K562 (cell line): ENCODE data around the gene CORT. TPM values are rescaled to one million over a fixed set of nuclear protein-coding genes. Genes with fewer than 3 reads are reported as not detected.
A peak's percentile ranks its signal among the peaks of the same experiment; 100 is the strongest.

ENCODE experiments used
- ATAC-seq: fragments of 200-7000 bp; cut with Tn5 transposase; 3 replicates; pipeline ENCODE4 v1.9.1; 2020; ENCODE audit warnings: moderate library complexity
- BruUV-seq: library from RNA; stranded (reverse); fragments of 400-500 nt; replicated peaks from 2 replicates; lab custom pipeline; 2021; lab: Mats Ljungman, UMichigan
- CTCF ChIA-PET: fragments of 300-600 bp; formaldehyde crosslinking; extraction: SDS; loops from one replicate; lab custom pipeline; 2021; ENCODE audit warnings: low intra/inter-chr PET ratio; lab: Yijun Ruan, JAX
- POLR2A ChIA-PET: fragments of 300-600, 350-650 bp; sonication (Branson Sonifier 250); formaldehyde crosslinking; extraction: SDS; loops from one replicate; lab custom pipeline; 2021; ENCODE audit warnings: antibody characterized with exemption, inconsistent platforms; lab: Yijun Ruan, JAX
- DNase-seq, 4 experiments: peaks; one replicate each; pipeline versions ENCODE4 v3.0.0 to v3.0.0-alpha.2; 2011 to 2018; ENCODE audit warnings: low spot score in 3 of 4, mixed read lengths in 3 of 4; ENCODE audit errors: extremely low read depth in 1 of 4
- FAIRE-seq: peaks from 2 replicates; lab custom pipeline; 2011; peaks lifted over from hg19 to GRCh38; lab: Jason Lieb, UNC
- H2AFZ ChIP-seq: 2 replicates; pipeline ENCODE4 v1.6.0; 2011; ENCODE audit warnings: low read depth, low read length, control low read depth, inconsistent platforms
- H3K27ac ChIP-seq: fragments of 200-600 bp; 3 replicates; pipeline ENCODE4 v1.8.0; 2011; ENCODE audit warnings: low read depth, mild to moderate bottlenecking, control low read depth, inconsistent platforms, low read length, moderate library complexity, mixed read lengths; ENCODE audit errors: extremely low read depth
- H3K27me3 ChIP-seq, 2 experiments: fragments of 300-600 bp in 1 of 2; 2 replicates in 1 of 2; 3 replicates in 1 of 2; pipeline versions ENCODE4 v1.6.0 to v1.8.0; 2011; ENCODE audit warnings: inconsistent platforms in 2 of 2, low read length in 2 of 2, mild to moderate bottlenecking in 1 of 2, mixed read lengths in 1 of 2, moderate library complexity in 1 of 2; ENCODE audit not compliant: control insufficient read depth in 2 of 2, insufficient read depth in 2 of 2
- H3K36me3 ChIP-seq: fragments of 300-600 bp; 3 replicates; pipeline ENCODE4 v1.8.0; 2011; ENCODE audit warnings: mild to moderate bottlenecking, low read length, inconsistent platforms; ENCODE audit not compliant: control insufficient read depth, insufficient read depth
- H3K4me1 ChIP-seq, 2 experiments: fragments of 200-600 bp in 1 of 2; replicated peaks in 1 of 2; 2 replicates in 1 of 2; 3 replicates in 1 of 2; pipeline versions ENCODE4 v1.5.1 to v1.8.0; 2011; ENCODE audit warnings: inconsistent platforms in 2 of 2, low read length in 2 of 2, mild to moderate bottlenecking in 1 of 2, mixed read lengths in 1 of 2, moderate library complexity in 1 of 2; ENCODE audit not compliant: control insufficient read depth in 2 of 2, insufficient read depth in 2 of 2
- H3K4me2 ChIP-seq: 2 replicates; pipeline ENCODE4 v1.6.1; 2011; ENCODE audit warnings: low read length, control low read depth, inconsistent platforms, mixed read lengths; ENCODE audit not compliant: insufficient read depth
- H3K4me3 ChIP-seq: fragments of 200-600 bp; sonication (generic), shearing (Covaris generic); 2 replicates; pipeline ENCODE4 v1.5.1; 2016; ENCODE audit warnings: control low read depth, inconsistent platforms
- H3K79me2 ChIP-seq: fragments of 200-600 bp; 3 replicates; pipeline ENCODE4 v1.8.0; 2011; ENCODE audit warnings: low read length, inconsistent platforms; ENCODE audit not compliant: control insufficient read depth, insufficient read depth
- H3K9ac ChIP-seq, 2 experiments: 2 replicates each; pipeline versions ENCODE4 v1.6.0 to v1.6.1; 2011; ENCODE audit warnings: low read depth in 2 of 2, low read length in 2 of 2, control low read depth in 1 of 2, inconsistent platforms in 1 of 2, mild to moderate bottlenecking in 1 of 2, mixed read lengths in 1 of 2; ENCODE audit not compliant: insufficient read depth in 1 of 2
- H3K9me1 ChIP-seq: one replicate; pipeline ENCODE4 v1.6.0; 2011; ENCODE audit warnings: inconsistent platforms, mild to moderate bottlenecking, low read length, moderate library complexity; ENCODE audit not compliant: control insufficient read depth, insufficient read depth
- H3K9me3 ChIP-seq: replicated peaks from 2 replicates; pipeline ENCODE4 v1.5.1; 2011; ENCODE audit warnings: low read depth, low read length, inconsistent platforms; ENCODE audit not compliant: control insufficient read depth, insufficient read depth
- H4K20me1 ChIP-seq: replicated peaks from 2 replicates; pipeline ENCODE4 v1.6.1; 2011; ENCODE audit warnings: low read length, inconsistent platforms, mixed read lengths; ENCODE audit not compliant: control insufficient read depth, insufficient read depth
- AFF4 ChIP-seq: sonication (generic); formaldehyde crosslinking; IDR thresholded peaks from 2 replicates; pipeline ENCODE4 v1.8.0; 2023; ENCODE audit warnings: mild to moderate bottlenecking, missing genetic modification reagents
- CCAR2 ChIP-seq: fragments of 200-400 bp; formaldehyde crosslinking; IDR thresholded peaks from 2 replicates; pipeline ENCODE4 v1.6.1; 2017; ENCODE audit warnings: mild to moderate bottlenecking, low read depth, low read length
- CREB3 ChIP-seq: fragments of 450-650 bp; conservative IDR thresholded peaks from 2 replicates; pipeline ENCODE4 v1.6.1; 2016; ENCODE audit warnings: missing genetic modification characterization, low read depth, mild to moderate bottlenecking, missing compliant biosample characterization, moderate library complexity
- DACH1 ChIP-seq: fragments of 450-650 bp; IDR thresholded peaks from 2 replicates; pipeline ENCODE4 v1.6.1; 2018; ENCODE audit not compliant: partially characterized antibody
- MAZ ChIP-seq, 2 experiments: fragments of 450-650 bp in 1 of 2; sonication (generic) in 1 of 2; formaldehyde crosslinking; IDR thresholded peaks in 1 of 2; conservative IDR thresholded peaks in 1 of 2; 2 replicates each; pipeline versions ENCODE4 v1.4.0 to v1.5.0; 2020; ENCODE audit warnings: mild to moderate bottlenecking in 1 of 2, missing genetic modification reagents in 1 of 2
- MEF2D ChIP-seq: conservative IDR thresholded peaks from 2 replicates; pipeline ENCODE4 v1.6.1; 2016; ENCODE audit warnings: low read depth, missing genetic modification characterization, missing compliant biosample characterization
- NR3C1 ChIP-seq: sonication (generic); formaldehyde crosslinking; IDR thresholded peaks from 2 replicates; pipeline ENCODE4 v1.8.1; 2022; ENCODE audit warnings: missing genetic modification reagents
- SMARCC2 ChIP-seq: fragments of 450-650 bp; IDR thresholded peaks from 2 replicates; pipeline ENCODE4 v1.6.1; 2017; ENCODE audit warnings: antibody characterized with exemption, moderate library complexity, mild to moderate bottlenecking, low read depth
- TAL1 ChIP-seq: fragments of 450-650 bp; IDR thresholded peaks from 2 replicates; pipeline ENCODE4 v1.6.1; 2016; ENCODE audit warnings: mild to moderate bottlenecking
- TRIM28 ChIP-seq: fragments of 450-650 bp; IDR thresholded peaks from 2 replicates; pipeline ENCODE4 v1.6.1; 2017
- WHSC1 ChIP-seq: IDR thresholded peaks from one replicate; pipeline ENCODE4 v1.6.1; 2012; ENCODE audit warnings: low read length, control low read depth, inconsistent platforms
- ZNF134 ChIP-seq: fragments of 250-450 bp; sonication (Bioruptor Pico); conservative IDR thresholded peaks from 2 replicates; pipeline ENCODE4 v1.4.0; 2020
- ZNF316 ChIP-seq: fragments of 450-650 bp; IDR thresholded peaks from 2 replicates; pipeline ENCODE4 v1.6.1; 2016
- ZNF41 ChIP-seq: fragments of 250-450 bp; sonication (Bioruptor Pico); conservative IDR thresholded peaks from 2 replicates; pipeline ENCODE4 v1.4.0; 2020; ENCODE audit warnings: mild to moderate bottlenecking
- WGBS: fragments of 100-300 bp; shearing (Covaris generic); methylation state at CpG from one replicate; pipeline ENCODE4 v1.1.6; 2016; ENCODE audit warnings: low coverage, mixed read lengths; ENCODE audit not compliant: insufficient coverage; ENCODE audit errors: missing lambda C conversion rate; 5-methylcytosine and 5-hydroxymethylcytosine counted together
- in situ Hi-C: fragments of 300-500 bp; cut with MboI; formaldehyde crosslinking; loops from 4 replicates; pipeline ENCODE4 v1.15.0; 2018; ENCODE audit warnings: inconsistent platforms, mixed read lengths
- intact Hi-C: fragments of 100-400 bp; cut with micrococcal nuclease; formaldehyde crosslinking; loops from 2 replicates; pipeline ENCODE4 v1.14.2; 2022
- polyA plus RNA-seq, 8 experiments: library from polyadenylated mRNA; depleted of rRNA in 4 of 8; stranded (reverse) in 5 of 8; unstranded in 3 of 8; fragments of >200 nt; fragmentation: Nextera tagmentation in 2 of 8; fragmentation: Illumina TruSeq in 1 of 8; extraction: Ambion mirVana in 2 of 8; extraction: Trizol in 1 of 8; gene quantifications; 2 replicates each; pipeline versions ENCODE4 v1.2.1 to v1.2.3, GENCODE V29; 2011 to 2014; ENCODE audit warnings: inconsistent platforms in 1 of 8, missing spikeins in 1 of 8
- total RNA-seq, 7 experiments: library from RNA; depleted of rRNA in 6 of 7; stranded (reverse); fragments of >200 nt in 6 of 7; fragmentation: Illumina TruSeq in 2 of 7; extraction: Trizol in 2 of 7; gene quantifications; 2 replicates each; pipeline versions ENCODE4 v1.2.1 to v1.2.3, GENCODE V29; 2011 to 2021; ENCODE audit warnings: low replicate concordance in 1 of 7

CORT gene
- total and polyA plus RNA-seq, 9 of the 15 experiments (the other 6 are each of a cell fraction or from before 2014, with no cell fraction given): 0.08 to 0.54 (median 0.13) TPM; not detected in 5

GRCh38 chr1:10475510-10475909 lies 25.7 kb downstream of the CORT start (continued):
- TF ChIP-seq AFF4 (peak; percentile 30; the same call in 1 of the 2 replicates), TAL1 (no peak)
- TF ChIP-seq, all 486 proteins: peak for 9

- no peak for TF ChIP-seq NR3C1 (CRISPR knock-in tag)
- TF ChIP-seq SMARCC2: no peak
- no peak for TF ChIP-seq WHSC1
- TF ChIP-seq CREB3 (tag): no peak
- no peak for TF ChIP-seq MAZ (CRISPR knock-in tag; conservative IDR thresholded peaks at IDR 0.05 in 1 of 2, IDR thresholded peaks at IDR 0.05 in 1 of 2)
- no peak for TF ChIP-seq CCAR2
- no peak for TF ChIP-seq TRIM28
- no peak for TF ChIP-seq ZNF134
- TF ChIP-seq ZNF41: no peak
- TF ChIP-seq MEF2D (tag): no peak
- TF ChIP-seq DACH1: no peak
- TF ChIP-seq ZNF316: no peak
- 44% methylated on average over 8 of the region's 8 CpGs for WGBS
- ATAC-seq: no peak
- in situ Hi-C loops: no loop called here
- Histone ChIP-seq H2AFZ (no peak overlapping the region), H3K4me3 (no peak overlapping the region), H4K20me1 (no peaks in the 10 kb centered on the region), H3K27me3 (no peaks in the 10 kb centered on the region), H3K79me2 (peaks cover 86% of the 10 kb centered on the region), H3K4me2 (no peak overlapping the region), H3K36me3 (peaks cover 23% of the 10 kb centered on the region), H3K27ac (no peak overlapping the region), H3K9me3 (no peaks in the 10 kb centered on the region), H3K9me1 (no peaks in the 10 kb centered on the region), H3K4me1 (peaks cover 4 to 13% of the 10 kb centered on the region in 2 experiments; a peak in 3 of 5 replicates), H3K9ac (peak overlapping the region in 1 of 2 experiments; percentile 15; a peak in 1 of 4 replicates)
- FAIRE-seq: no peak
- POLR2A ChIA-PET: interaction anchor here (0.6 to 3.9 kb wide), 3 partner anchors 10 to 492 kb away, joined by 3 to 27 read pairs (median 5); no protein-coding TSS in a partner anchor
- intact Hi-C loops: no loop called here
- no peak for DNase-seq
- CTCF ChIA-PET: no interaction called here
- no TSS peak for BruUV-seq
Observed at GRCh38 chr1:10479296-10479695, 29.5 kb downstream of the CORT start.
